GM21529 (cell line): ENCODE results near the gene PCAT7.
"Not testable (repeated sequence)": the region's sequence is repeated elsewhere in the genome, so short reads cannot be mapped to it uniquely, and the experiment has no call there.

Experiments
- ATAC-seq: cut with Tn5 transposase; IDR thresholded peaks from one replicate; pipeline ENCODE4 v1.9.1; 2021; ENCODE audit not compliant: unreplicated experiment

Gene PCAT7

DNA sequence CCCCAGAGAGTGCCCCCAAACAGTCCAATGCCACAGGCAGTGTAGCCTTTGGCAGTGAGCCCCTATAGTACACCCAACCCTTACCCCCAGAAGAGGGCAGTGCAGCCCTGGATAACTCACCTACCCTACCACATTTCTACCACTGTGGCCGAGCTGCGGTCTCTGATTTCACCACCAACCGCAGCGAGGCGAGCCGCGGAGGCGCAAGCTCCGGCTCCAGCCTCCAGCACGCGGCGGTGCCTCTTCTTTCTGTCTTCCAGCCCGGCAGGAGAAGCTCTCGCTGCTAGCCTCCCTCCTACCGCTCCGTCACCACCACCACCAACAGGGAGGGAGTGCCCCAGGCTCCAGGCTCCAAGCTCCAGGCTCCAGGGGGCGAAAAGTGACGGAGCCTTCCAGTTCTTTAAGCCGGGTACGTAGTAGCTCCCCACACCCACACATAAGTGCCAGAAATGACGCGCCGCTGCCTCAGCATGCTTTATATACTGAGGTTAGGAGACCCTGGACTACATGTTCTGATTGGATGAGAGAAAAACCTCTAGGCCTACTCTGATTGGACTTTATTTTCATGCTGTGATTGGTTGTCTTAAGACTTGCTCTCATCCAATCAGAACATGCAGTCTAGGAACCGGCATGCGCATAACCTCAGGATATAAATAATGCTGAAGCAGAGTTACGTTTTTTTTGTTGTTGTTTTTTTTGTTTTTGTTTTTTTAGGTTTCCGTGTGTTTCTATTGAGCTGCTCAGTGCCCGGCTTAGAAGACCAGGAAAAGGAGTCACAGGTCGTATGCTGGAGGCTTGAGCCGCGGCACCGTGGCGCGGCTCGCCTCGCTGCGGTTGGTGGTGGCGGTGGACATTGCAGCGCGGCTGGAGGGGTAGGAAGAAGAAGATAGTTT lies at the start of gene PCAT7:
PCAT7 (plus strand) TSS at position 645 of the 893 bp plus-strand sequence.
- ATAC-seq, result no peak

DNA sequence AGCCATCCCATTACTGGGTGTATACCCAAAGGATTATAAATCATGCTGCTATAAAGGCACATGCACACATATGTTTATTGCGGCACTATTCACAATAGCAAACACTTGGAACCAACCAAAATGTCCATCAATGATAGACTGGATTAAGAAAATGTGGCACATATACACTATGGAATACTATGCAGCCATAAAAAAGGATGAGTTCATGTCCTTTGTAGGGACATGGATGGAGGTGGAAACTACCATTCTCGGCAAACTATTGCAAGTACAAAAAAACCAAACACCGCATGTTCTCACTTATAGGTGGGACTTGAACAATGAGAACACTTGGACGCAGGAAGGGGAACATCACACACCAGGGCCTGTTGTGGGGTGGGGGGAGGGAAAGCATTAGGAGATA lies 48.5 kb upstream of the PCAT7 start:
- not testable (repeated sequence) for ATAC-seq

DNA sequence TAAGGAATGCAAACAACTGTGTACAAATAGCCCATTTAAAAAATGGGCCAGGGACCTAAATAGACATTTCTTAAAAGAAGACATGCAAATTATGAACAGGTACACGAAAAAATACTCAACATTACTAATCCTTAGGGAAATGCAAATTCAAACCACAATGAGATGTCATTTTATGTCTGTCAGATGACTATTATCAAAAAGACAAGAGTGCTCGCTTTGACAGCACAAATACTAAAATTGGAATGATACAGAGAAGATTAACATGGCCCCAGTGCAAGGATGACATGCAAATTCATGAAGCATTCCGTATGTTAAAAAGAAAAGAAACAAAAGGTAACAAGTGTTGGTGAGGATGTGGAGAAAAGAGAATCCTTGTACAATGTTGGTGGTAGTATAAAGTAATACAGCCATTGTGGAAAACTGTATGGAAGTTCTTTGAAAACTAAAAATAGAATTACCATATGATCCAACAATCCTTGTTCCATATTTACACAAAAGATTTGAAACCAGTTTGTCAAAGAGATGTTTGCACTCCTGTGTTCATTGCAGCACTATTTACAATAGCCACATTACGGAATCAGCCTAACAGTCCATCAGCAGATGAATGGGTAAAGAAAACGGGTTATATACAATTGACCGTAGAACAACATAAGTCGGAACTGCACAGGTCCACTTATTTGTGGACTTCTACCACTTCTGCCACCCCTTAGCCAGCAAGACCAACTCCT lies 47.2 kb upstream of the PCAT7 start:
- ATAC-seq, result no peak

DNA sequence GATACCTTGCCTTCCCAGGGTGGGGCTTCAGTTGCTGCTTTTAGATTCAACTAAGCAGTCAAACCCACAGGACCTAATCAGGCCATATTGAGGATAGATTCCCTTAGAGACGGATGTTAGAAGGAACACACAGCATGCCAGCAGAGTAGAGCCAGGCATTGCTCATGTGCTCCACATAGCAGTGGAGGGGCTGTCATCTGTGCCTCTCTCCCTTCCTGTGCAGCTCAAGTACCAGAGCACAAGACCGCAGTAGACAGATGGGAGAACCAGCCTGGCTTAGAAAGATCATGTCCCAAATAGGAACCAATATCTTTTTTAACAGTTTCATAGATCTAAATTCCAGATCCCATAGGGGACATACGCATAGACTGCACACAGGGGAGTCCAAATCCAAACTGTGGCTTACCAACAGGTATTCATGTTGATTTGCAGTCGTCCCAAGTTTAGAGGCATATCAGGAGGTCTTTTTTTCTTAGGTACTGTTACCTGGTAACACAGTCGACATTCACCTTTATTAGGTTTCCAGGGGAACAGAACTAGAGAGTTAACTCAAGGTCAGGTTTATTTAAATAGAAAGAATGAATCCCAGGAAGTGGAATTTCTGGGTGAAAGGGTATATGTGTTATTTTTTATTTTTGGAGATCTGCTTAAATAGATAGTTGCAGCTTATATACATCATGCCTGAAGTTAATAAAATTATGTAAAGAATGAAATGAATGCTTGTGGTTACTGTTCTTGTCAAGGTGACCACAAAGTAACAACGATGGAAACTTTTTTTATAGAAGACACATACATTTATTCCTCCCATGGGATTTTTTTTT lies 43.5 kb upstream of the PCAT7 start:
- ATAC-seq, result no peak

DNA sequence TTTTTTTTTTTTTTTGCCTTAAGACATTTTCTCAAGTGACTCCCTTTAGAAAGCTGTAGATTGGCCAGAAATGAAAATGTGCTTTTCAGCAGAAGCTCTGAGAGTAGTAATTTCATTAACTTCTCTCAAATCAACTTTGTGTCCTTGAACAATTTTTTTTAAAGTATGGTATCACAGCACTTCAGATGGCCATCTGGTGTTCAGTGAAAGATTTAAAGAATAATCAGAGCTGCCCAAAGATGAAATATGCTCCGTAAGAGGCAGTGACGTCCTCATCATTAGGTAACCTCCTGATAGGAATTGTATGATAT lies 43.0 kb upstream of the PCAT7 start:
- ATAC-seq, result no peak

DNA sequence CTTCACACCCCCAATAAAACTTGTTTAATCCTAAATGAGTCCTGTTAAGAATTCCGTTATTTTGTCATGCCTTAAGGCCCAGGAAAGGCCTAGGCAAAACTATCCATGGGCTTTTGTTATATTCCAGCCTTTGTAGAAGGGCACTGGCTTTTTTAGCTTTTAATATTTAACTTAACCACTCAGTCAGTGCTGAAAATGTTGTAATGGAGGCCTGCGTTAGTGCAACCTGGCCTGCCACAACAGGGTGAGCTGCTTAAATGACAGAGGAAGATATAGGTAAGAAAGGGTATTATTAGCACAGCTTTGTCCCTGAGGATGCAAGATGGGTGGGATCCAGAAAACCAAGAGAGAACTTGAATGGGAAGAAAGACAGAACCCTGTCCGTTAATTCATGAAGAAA lies 40.2 kb upstream of the PCAT7 start:
- no peak for ATAC-seq

DNA sequence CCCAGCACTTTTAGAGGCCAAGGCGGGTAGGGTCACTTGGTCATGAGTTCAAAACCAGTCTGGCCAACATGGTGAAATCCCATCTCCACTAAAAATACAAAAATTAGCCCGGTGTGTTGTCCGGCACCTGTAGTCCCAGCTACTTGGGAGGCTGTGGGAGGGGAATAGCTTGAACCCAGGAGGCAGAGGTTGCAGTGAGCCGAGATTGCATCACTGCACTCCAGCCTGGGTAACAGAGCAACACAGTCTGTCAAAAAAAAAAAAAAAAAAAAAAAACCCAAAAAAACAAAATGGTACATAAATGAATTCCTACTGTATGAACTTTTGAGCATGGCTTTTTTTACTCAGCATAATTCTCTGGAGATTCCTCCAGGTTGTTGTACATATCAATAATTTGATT lies 37.6 kb upstream of the PCAT7 start:
- ATAC-seq, result no peak

DNA sequence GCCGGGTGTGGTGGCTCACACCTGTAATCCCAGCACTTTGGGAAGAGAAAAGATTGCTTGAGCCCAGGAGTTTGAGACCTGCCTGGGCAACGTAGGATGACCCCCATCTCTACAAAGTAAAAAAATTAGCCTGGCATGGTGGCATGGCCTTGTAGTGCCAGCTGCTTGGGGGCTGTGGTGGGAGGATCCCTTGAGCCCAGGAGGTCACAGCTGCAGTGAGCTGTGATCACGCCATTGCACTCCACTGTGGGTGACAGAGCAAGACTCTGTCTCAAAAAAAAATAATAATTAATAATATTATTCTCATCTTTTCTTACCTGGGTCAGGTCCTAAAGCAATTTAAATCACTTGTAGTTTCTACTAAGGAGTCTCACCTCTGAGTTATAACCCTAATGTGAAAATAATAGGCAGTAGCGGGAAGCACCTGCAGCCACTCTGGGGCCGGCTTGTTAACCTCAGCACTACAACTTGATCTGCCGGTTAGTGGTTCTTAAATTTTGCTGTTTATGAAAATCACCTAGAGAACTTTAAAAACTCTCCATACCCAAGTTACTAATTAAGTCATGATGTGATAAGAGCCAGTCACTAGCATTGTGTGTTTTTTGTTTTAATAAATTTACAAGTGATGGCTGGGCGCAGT lies 29.4 kb upstream of the PCAT7 start:
- ATAC-seq, result no peak

DNA sequence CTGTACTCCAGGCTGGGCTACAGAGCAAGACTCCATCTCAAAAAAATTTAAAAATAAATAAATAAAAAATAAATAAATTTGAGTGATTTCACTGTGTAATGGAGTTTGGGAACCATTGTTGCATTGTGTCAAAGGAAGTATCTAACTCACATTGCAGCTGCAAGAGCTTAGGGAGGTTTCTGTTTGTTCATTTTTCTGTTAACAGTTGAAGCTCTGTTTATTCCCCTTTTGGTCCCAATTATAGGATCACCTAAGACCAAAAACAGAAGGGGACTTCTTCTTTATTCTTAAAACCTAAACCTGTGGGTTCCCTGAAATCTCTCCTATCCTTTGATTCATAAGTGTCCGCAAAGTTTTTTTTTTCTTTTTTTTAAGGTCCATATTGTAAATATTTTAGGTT lies 28.6 kb upstream of the PCAT7 start:
- no peak for ATAC-seq

DNA sequence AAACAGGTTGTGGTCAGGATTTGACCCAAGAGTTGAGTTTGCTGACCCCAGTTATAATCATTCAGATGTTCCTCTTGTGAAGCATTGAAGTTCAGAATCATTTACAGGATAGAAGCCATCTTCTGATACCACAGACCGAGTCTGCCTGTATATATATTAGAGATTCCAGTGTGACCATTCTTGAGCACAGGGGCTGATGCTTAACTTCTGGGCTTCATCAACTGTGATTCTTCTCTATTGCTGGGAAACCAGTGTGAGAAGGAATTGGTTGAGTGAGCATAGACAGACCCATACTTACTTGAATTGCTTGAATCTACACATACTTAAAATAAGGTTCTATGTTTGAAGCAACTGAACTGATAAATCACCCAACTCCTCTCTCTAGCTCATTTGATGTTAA lies 27.9 kb upstream of the PCAT7 start:
- no peak for ATAC-seq

DNA sequence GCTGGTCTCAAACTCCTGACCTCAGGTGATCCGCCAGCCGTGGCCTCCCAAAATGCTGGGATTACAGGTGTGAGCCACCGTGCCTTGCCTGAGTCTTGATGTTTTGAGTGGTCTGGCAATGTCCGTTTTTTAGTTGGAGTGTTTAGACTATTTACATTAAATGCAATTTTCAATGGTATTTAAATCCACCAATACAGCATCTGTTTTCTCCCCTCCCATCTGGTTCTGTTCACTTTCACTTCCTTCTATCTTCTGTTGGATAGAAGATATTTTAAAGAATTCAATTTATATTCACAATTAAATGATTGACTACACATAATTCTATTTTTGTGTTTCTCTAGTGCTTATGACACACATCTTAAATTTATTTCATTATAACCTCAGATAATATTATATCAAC lies 26.0 kb upstream of the PCAT7 start:
- no peak for ATAC-seq

DNA sequence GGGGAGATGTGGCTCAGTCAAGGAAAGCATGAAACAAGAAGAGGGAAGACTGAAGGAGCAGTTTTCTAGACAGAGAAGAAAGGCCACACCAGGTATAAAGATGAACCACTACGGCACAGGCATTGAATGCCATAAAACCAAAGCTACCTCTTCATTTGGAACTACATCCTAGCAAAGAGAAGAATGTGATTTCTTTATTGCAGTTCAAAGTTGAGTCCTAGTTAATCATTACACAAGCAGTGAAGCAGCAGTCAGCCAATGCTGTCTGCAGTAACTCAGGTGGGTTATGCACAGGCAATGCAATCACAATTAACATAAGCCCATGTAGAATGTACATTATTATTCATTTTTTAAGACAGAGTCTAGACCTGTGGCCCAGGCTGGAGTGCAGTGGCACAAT lies 21.7 kb upstream of the PCAT7 start:
- no peak for ATAC-seq

DNA sequence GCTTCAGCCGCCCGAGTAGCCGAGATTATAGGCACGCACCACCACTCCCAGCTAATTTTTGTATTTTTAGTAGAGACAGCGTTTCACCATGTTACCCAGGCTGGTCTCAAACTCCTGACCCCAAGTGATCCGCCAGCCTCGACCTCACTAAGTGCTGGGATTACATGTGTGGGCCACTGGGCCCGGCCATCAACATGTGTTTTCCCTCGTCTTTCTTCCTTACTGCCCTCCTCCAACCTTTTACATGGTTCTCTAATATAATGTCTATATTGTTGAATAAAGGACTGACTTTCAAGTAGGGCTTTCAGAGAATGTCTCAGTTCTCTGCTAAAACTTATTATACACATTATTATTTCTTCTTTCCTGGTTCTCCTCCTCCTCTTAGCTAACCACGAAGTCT lies 21.3 kb upstream of the PCAT7 start:
- ATAC-seq, result no peak

DNA sequence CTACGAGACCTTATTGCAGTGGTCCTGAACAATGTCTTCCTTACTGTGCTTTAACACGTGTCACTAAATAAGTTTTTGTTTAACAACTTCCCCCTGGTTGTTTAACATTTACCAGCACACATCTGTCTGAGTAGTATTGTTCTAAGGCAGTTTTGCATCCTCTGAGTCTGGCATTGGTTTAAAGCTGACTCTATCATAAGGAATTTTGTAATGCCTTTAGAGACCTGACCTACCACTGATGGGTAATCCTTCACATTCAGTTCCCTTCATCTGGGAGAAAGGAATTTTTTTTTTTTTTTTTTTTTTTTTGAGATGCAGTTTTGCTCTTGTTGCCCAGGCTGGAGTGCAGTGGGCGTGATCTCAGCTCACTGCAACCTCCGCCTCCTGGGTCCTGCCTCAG lies 20.0 kb upstream of the PCAT7 start:
- no peak for ATAC-seq

DNA sequence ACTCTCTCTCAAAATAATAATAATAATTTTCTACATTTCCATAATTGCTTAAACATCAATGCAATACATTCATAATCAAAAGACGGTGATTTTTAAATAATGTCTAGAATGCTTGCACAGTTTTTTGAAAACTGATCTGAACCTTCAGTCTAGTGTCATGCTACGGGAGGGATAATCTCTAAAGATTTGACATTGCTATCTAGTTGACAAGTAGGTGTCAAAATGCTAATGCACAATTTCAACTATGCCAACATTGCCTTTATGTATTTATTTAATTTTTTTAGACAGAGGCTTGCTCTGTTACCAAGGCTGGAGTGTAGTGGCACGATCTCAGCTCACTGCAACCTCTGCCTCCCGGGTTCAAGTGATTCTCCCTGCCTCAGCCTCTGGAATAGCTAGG lies 16.0 kb upstream of the PCAT7 start:
- no peak for ATAC-seq

DNA sequence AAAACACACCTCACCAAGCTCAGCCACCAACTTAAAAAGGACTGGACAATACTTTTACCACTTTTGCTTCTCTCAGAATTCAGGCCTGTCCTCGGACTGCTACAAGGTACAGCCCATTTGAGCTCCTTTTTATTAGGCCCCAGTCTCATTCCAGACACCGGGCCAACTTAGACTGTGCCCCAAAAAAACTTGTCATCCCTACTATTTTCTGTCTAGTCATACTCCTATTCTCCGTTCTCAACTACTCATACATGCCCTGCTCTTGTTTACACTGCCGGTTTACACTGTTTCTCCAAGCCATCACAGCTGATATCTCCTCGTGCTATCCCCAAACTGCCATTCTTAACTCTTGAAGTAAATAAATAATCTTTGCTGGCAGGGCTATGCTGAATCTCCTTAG lies 10.5 kb upstream of the PCAT7 start:
- ATAC-seq, result not testable (repeated sequence)

DNA sequence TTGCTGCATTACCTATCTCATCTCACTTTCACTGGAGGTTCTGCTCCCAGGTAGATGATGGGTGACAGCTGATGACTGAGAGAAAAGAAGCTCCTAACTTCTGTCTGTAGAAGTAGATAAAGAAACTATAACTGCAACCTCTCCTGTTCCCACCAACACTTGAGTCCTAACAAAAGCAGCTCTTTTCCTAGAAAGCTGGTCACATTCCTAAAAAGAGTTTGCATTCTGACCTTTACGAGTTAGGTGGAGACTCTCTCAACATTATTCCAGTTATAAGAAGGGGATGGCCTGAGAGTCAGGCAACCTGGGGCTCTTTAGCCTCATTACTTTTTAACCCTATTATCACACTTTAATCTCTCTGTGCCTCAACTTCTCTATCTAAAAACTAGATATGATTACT lies 8.9 kb upstream of the PCAT7 start:
- ATAC-seq, result no peak

DNA sequence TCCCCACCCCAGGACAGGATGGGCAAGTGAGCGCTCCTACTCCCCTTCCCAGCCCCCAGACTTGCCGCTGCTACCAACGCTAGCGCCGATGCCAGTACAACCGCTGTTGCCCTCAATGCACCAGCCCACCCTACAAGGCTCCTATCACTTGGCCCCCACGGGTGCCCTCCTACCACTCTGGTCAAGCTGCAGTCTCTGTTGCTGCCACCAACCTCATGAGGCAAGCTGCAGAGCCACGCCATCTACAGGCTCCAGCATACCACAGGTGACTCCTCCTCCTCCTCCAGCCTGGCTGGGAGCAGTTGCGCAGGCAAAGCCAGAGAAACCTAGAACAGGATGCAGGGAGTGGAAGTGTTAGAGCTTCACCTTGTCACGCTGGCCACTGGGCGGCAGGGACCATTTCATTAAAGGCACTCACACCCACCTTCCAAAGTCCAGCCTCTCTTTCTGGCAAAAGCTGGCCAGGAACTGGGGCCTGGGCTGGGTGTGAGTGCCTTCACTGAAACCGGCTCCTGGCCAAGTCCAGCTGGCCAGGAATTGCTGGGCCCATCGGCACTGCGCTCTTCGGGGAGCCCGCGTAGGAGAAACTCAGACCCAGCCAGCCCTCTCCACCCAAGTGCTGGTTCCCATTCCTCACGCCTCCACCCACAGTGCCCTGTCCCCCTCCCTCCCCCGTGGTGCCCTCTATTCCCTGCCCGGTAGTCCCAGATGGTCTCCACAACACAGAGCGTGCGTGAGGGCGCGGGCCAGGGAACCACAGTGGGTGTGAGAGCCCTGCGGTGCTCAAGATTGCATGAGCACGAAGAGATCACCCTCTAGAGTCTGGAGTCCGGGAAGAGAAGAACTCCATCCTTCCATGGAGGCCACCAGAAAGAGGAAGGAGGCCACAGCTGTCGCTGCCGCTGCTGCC lies 1.6 kb upstream of the PCAT7 start:
- no peak for ATAC-seq

DNA sequence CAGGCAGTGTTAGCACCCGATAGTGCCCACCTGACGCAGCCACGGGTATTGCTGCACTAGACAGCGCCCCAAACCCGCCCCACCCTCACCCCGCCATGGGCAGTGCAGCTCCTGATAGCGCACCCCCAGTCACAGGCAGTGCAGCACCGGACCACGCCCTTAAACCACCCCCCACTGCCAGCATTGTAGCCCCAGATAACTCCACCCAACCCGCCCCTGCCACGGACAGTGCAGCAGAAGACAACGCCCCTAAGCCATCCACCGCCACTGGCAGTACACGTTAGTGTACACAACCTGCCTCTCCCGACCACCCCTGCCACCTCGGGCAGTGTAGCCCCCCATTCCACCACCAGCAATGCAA lies 825 bp upstream of the PCAT7 start:
- ATAC-seq, result no peak

DNA sequence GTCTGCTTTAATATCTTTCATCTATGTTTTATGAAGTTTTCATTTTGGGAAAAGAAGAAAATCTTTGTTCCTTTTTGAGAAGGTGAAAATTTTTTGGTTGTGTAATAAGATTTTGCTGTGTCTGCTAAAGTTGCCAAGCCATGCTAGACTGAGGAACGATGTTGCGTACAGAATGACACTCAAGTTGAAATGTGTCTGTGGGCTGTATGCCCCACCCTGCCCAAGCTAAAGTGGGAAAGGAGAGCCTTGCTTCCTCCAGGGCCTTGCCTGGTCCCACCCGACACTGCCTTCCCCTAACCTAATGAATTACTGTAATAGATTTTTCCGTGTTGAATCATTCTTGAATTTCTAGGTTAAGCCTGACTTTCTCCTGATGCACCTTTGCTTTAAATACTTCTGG lies 2.5 kb downstream of the PCAT7 start:
- ATAC-seq, result no peak
